Ramos (cell line): Measurements from ENCODE around the gene MAGT1.
"Not testable (repeated sequence)": the region's sequence is repeated elsewhere in the genome, so short reads cannot be mapped to it uniquely, and the experiment has no call there.

Experiments
- in situ Hi-C: fragments of 300-500 bp; cut with MboI; formaldehyde crosslinking; loops from one replicate; pipeline ENCODE4 v1.14.3; 2022; ENCODE audit warnings: low sequenced_read_pairs; ENCODE audit not compliant: unreplicated experiment

Gene MAGT1

GRCh38 chrX:77881418-77881817 lies 13.8 kb downstream of the MAGT1 start:
- in situ Hi-C loops = not testable (repeated sequence)

GRCh38 chrX:77875372-77875771 lies 19.9 kb downstream of the MAGT1 start:
- in situ Hi-C loops = no loop called here

DNA sequence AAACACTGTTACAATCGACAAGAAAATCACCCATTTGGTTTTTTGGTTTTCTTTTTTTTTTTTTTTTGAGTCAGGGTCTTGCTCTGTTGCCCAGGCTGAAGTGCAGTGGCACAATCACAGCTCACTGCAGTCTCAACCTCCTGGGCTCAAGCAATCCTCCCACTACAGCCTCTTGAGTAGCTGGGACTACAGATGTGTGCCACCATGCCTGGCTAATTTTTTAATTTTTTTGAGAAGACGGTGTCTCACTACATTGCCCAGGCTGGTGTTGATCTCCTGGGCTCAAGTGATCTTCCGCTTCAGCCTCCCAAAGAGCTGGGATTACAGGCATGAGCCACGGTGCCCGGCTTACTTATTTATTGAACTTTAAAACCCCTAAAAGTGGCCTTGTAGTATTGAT lies 63.7 kb downstream of the MAGT1 start:
- in situ Hi-C loops = not testable (repeated sequence)

GRCh38 chrX:77821989-77822388 lies 73.2 kb downstream of the MAGT1 start:
- in situ Hi-C loops = not testable (repeated sequence)

DNA sequence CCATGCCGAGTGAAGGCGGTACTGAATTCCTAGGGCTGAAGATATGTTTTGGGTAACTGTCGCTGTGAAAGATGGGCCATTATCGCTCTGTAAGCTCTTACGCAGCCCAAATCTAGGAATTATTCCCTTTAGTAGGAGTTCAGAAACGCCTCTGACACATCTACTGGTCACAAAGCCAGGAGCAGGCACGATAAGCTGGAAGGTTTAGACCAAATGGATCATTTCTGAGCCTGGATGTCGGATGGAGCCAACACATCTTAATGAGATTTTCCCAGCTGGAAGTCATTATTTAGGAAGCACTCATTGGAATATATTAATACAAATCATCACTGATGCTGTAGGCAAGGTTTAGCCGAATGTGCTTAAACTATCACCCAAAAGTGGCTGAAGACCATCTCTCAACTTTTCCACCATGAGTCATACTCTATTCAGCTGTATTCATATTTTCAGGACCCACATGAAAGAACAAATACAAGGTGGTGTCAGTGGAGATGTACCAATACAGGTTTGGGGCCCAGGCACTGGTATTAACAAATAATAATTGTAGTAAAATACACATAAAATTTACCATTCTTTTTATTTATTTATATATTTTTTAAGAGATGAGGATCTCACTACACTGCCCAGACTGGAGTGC lies 75.0 kb downstream of the MAGT1 start:
- in situ Hi-C loops = no loop called here

- in situ Hi-C loops = no loop called here
Measured at GRCh38 chrX:77814210-77814609, 81.0 kb downstream of the MAGT1 start.

DNA sequence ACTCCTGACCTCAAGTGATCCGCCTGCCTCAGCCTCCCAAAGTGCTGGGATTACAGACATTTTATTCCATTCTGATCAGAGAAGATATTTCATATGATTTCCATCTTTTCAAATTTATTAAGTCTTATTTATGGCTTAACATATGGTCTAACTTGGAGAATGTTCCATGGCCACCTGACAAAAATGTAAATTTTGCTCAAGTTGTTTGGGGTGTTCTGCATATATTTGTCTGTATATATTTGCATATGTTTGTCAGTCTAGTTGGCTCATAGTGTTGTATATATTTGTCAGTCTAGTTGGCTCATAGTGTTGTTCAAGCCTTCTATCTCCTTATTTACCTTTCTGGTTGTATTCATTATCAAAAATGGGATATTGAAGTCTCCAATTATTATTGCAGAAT lies 93.0 kb downstream of the MAGT1 start:
- in situ Hi-C loops = no loop called here

DNA sequence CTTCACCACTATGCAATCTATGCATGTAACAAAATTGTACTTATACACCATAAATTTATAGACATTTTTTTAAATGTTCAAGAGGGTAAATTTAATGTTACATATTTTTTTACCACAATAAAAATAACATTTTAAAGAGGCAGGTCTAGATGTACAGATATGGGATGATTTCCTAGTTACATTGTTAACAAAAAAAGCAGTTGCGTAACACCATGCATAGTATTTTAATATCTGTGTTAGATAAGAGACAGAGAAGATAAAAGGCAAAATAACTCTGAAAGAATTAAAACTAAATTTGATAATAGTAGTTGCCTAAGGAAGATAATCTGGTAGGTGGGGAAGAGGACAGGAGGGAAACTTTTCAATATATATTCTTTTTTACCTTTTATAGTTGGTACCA lies 100.1 kb downstream of the MAGT1 start:
- in situ Hi-C loops = no loop called here

- in situ Hi-C loops = no loop called here
Measured at GRCh38 chrX:77793946-77794345, 101.3 kb downstream of the MAGT1 start.

DNA sequence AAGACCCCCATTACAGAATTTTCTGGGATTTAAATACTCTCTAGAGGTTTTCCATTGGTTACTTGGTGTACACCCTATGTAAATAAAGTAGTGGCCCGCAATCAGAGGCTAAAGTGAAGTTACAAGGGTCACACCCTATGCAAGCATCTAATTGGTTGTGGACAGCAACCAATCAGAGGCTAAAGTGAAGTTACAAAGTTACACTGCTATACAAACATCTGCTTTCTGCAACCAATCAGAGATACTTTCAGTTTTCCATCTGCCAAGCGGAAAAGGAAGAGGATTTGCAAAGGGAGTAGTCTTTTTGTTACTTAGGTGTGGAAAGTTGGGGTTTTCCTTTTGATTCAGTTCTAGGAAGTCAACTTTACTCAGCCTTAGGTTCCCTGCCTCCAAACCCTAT lies 107.2 kb downstream of the MAGT1 start:
- in situ Hi-C loops = no loop called here

DNA sequence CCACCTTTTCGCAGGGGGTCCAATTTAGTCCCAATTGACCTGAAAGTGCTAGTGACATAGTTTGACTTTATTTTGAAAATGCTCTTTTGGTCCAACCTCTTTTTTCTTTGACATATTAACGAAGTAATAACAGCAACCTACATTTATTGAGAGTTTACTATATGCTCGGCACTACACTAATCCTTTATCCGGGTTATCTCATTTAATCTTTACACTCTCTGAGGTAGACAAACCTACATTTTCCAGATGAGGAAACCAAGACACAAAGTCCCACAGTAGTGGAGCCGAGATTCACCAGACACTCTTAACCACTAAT lies 108.9 kb downstream of the MAGT1 start:
- in situ Hi-C loops = no loop called here

GRCh38 chrX:77785486-77786364 lies 109.5 kb downstream of the MAGT1 start, which contains the start of gene ATRX:
ATRX (minus strand) TSS chrX:77786216; CDS start chrX:77786001, 215 bp downstream.
- in situ Hi-C loops = no loop called here

DNA sequence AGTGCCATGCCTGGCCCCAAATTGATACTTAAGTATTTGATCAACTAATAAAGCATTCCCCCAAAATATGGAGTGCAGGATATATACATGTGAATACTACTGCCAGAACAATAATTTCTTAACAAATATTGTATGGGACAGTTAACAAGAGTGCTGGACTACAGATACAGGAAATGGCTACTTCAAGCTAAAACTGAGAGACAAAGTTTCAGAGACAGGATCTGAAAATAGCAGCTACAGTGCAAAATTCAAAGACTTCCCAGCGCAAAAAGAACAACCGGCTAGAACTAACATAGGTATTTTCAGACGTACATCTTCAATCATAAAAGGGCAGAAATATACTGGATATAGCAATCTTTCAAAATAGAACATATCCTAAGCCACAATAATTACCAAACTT lies 115.5 kb downstream of the MAGT1 start:
- in situ Hi-C loops = no loop called here

GRCh38 chrX:77776659-77777058 lies 118.6 kb downstream of the MAGT1 start:
- in situ Hi-C loops = no loop called here
